Endothelial cell of umbilical vein (primary cell): Measurements from ENCODE around the gene TK2. TPM values are rescaled to one million over a fixed set of nuclear protein-coding genes. Genes with fewer than 3 reads are reported as not detected.
A peak's percentile ranks its signal among the peaks of the same experiment; 100 is the strongest.

ENCODE experiments used
- BruUV-seq: library from RNA; stranded (reverse); fragments of 400-500 nt; replicated peaks from 2 replicates; lab custom pipeline; 2021; lab: Mats Ljungman, UMichigan
- CTCF ChIA-PET: fragments of 300-600, 350-600 bp; sonication (Branson Sonifier 250); formaldehyde crosslinking; loops from one replicate; lab custom pipeline; 2021; ENCODE audit warnings: antibody characterized with exemption, inconsistent platforms; lab: Charles Lee
- POLR2A ChIA-PET: fragments of 300-600, 350-600 bp; sonication (Branson Sonifier 250); formaldehyde crosslinking; loops from one replicate; lab custom pipeline; 2021; ENCODE audit warnings: antibody characterized with exemption, inconsistent platforms; lab: Charles Lee
- DNase-seq: peaks from one replicate; pipeline ENCODE4 v3.0.0-alpha.2; 2011; ENCODE audit warnings: low read depth, low spot score
- FAIRE-seq: peaks from 2 replicates; lab custom pipeline; 2011; peaks lifted over from hg19 to GRCh38; lab: Jason Lieb, UNC
- H2AFZ ChIP-seq: 2 replicates; pipeline ENCODE4 v1.6.0; 2012; ENCODE audit warnings: low read depth, low read length, control low read depth, inconsistent platforms
- H3K27ac ChIP-seq: 2 replicates; pipeline ENCODE4 v1.5.1; 2011; ENCODE audit warnings: low read depth, mild to moderate bottlenecking, control low read depth, low read length, moderate library complexity; ENCODE audit not compliant: insufficient read depth
- H3K27me3 ChIP-seq, 2 experiments: 2 replicates each; pipeline versions ENCODE4 v1.6.0 to v1.6.1; 2011; ENCODE audit warnings: low read length in 2 of 2, mixed read lengths in 1 of 2; ENCODE audit not compliant: control insufficient read depth in 2 of 2, insufficient read depth in 2 of 2
- H3K36me3 ChIP-seq, 2 experiments: 2 replicates in 1 of 2; 3 replicates in 1 of 2; pipeline ENCODE4 v1.5.1; 2011; ENCODE audit warnings: low read length in 2 of 2, mild to moderate bottlenecking in 1 of 2, moderate library complexity in 1 of 2; ENCODE audit not compliant: control insufficient read depth in 2 of 2, insufficient read depth in 2 of 2; ENCODE audit errors: extremely low read depth in 1 of 2
- H3K4me1 ChIP-seq: 3 replicates; pipeline ENCODE4 v1.5.1; 2011; ENCODE audit warnings: mild to moderate bottlenecking, low read length; ENCODE audit not compliant: control insufficient read depth, insufficient read depth; ENCODE audit errors: extremely low read depth
- H3K4me2 ChIP-seq: 2 replicates; pipeline ENCODE4 v1.6.1; 2011; ENCODE audit warnings: low read length, control low read depth, mixed read lengths; ENCODE audit not compliant: insufficient read depth
- H3K4me3 ChIP-seq, 3 experiments: fragments of 200-600 bp in 1 of 3; sonication (generic), shearing (Covaris generic) in 1 of 3; replicated peaks in 1 of 3; 2 replicates each; pipeline ENCODE4 v1.5.1; 2011 to 2016; ENCODE audit warnings: control low read depth in 3 of 3, low read length in 3 of 3, mild to moderate bottlenecking in 2 of 3, inconsistent platforms in 1 of 3, low read depth in 1 of 3, moderate library complexity in 1 of 3; ENCODE audit not compliant: insufficient read depth in 1 of 3
- H3K79me2 ChIP-seq: 2 replicates; pipeline ENCODE4 v1.6.0; 2012; ENCODE audit warnings: low read length, inconsistent platforms; ENCODE audit not compliant: control insufficient read depth, insufficient read depth
- H3K9ac ChIP-seq: replicated peaks from 2 replicates; pipeline ENCODE3; 2011; ENCODE audit warnings: low read length, control low read depth; ENCODE audit not compliant: insufficient read depth; ENCODE audit errors: extremely low read depth
- H3K9me1 ChIP-seq: replicated peaks from 3 replicates; pipeline ENCODE4 v1.6.0; 2011; ENCODE audit warnings: mild to moderate bottlenecking, low read length; ENCODE audit not compliant: control insufficient read depth, insufficient read depth; ENCODE audit errors: extremely low read depth
- H3K9me3 ChIP-seq: replicated peaks from 2 replicates; pipeline ENCODE4 v1.5.1; 2012; ENCODE audit warnings: low read length, inconsistent platforms; ENCODE audit not compliant: control insufficient read depth, insufficient read depth
- H4K20me1 ChIP-seq: replicated peaks from 2 replicates; pipeline ENCODE3; 2011; ENCODE audit warnings: mild to moderate bottlenecking, low read length; ENCODE audit not compliant: control insufficient read depth, insufficient read depth; ENCODE audit errors: extremely low read depth
- CTCF ChIP-seq, 2 donors: IDR thresholded peaks; 1 replicate in 1 of 2; 2 replicates in 1 of 2; pipeline ENCODE4 v1.5.1; 2011; ENCODE audit warnings: low read length in 2 of 2, mild to moderate bottlenecking in 2 of 2, moderate library complexity in 2 of 2, control low read depth in 1 of 2, inconsistent platforms in 1 of 2, low read depth in 1 of 2; ENCODE audit not compliant: insufficient read depth in 1 of 2; ENCODE audit errors: extremely low read depth in 1 of 2
- EZH2 ChIP-seq: IDR thresholded peaks from 2 replicates; pipeline ENCODE4 v1.6.1; 2012; ENCODE audit warnings: borderline replicate concordance, low read depth, mild to moderate bottlenecking, moderate library complexity, low read length, inconsistent platforms; ENCODE audit not compliant: severe bottlenecking
- FOS ChIP-seq: IDR thresholded peaks from 2 replicates; pipeline ENCODE4 v1.6.1; 2011; ENCODE audit warnings: mild to moderate bottlenecking, low read length, moderate library complexity, borderline replicate concordance; ENCODE audit not compliant: insufficient read depth
- GATA2 ChIP-seq: IDR thresholded peaks from 2 replicates; pipeline ENCODE4 v1.7.0; 2011; ENCODE audit warnings: low read depth, mild to moderate bottlenecking, moderate library complexity, mixed read lengths, low read length; ENCODE audit not compliant: insufficient read length, insufficient read depth
- JUN ChIP-seq: IDR thresholded peaks from 2 replicates; pipeline ENCODE4 v1.6.1; 2011; ENCODE audit warnings: borderline replicate concordance, low read depth; ENCODE audit not compliant: insufficient read length, insufficient read depth
- MAX ChIP-seq: IDR thresholded peaks from 2 replicates; pipeline ENCODE4 v1.6.1; 2011; ENCODE audit not compliant: insufficient read depth, insufficient read length
- MYC ChIP-seq: IDR thresholded peaks from one replicate; pipeline ENCODE4 v1.6.1; 2011; ENCODE audit warnings: mild to moderate bottlenecking, low read depth, low read length
- POLR2A ChIP-seq: IDR thresholded peaks from 2 replicates; pipeline ENCODE4 v1.6.1; 2012; ENCODE audit warnings: low read depth, mild to moderate bottlenecking, control low read depth, low read length
- POLR2AphosphoS5 ChIP-seq: IDR thresholded peaks from 2 replicates; pipeline ENCODE4 v1.6.1; 2012; ENCODE audit warnings: low read depth, mild to moderate bottlenecking, control low read depth, low read length, moderate library complexity; ENCODE audit not compliant: insufficient read depth
- dilution Hi-C: fragments of 300-500 bp; cut with MboI; formaldehyde crosslinking; loops from one replicate; pipeline ENCODE4 v1.15.0; 2019; ENCODE audit warnings: low sequenced_read_pairs; ENCODE audit not compliant: extremely low pct_ligation_motif_present
- intact Hi-C: fragments of 100-400 bp; cut with micrococcal nuclease; formaldehyde crosslinking; loops from one replicate; pipeline ENCODE4 v1.10.0; 2022
- polyA plus RNA-seq, 4 experiments: library from polyadenylated mRNA; depleted of rRNA in 3 of 4; stranded (reverse) in 3 of 4; unstranded in 1 of 4; fragments of >200 nt; gene quantifications; 2 replicates each; pipeline versions ENCODE4 v1.2.1 to v1.2.3, GENCODE V29; 2011 to 2012; ENCODE audit warnings: missing spikeins in 1 of 4
- total RNA-seq: library from RNA; stranded (reverse); gene quantifications from 2 replicates; pipeline ENCODE4 v1.2.3, GENCODE V29; 2021

The TK2 gene
- total and polyA plus RNA-seq, 2 donors (not counting 3 experiments of a cell fraction or from before 2014, with no cell fraction given) = 12.1 to 25.2 TPM

- TSS peak; percentile 95 for BruUV-seq
- dilution Hi-C loops = no loop called here
These were observed 32.9 kb downstream of the TK2 start for GRCh38 chr16:66516808-66517585.

More at GRCh38 chr16:66516808-66517585, 32.9 kb downstream of the TK2 start:
- Histone ChIP-seq H2AFZ (no peak overlapping the region), H4K20me1 (no peaks in the 10 kb centered on the region), H3K4me3 (peak overlapping the region in 1 of 3 experiments; percentile 0), H3K9me3 (no peaks in the 10 kb centered on the region), H3K27ac (peak overlapping the region; percentile 97), H3K36me3 (no peaks in the 10 kb centered on the region), H3K4me2 (peak overlapping the region; percentile 39), H3K79me2 (no peaks in the 10 kb centered on the region), H3K27me3 (no peaks in the 10 kb centered on the region), H3K4me1 (peaks cover 81% of the 10 kb centered on the region), H3K9me1 (no peaks in the 10 kb centered on the region), H3K9ac (peak overlapping the region; percentile 69)
- intact Hi-C loops = loop anchor here (1.0 to 5.0 kb wide), 8 partner anchors 33 to 158 kb away; partner anchors contain the start of genes CMTM1, CMTM3 and TK2
- peak; percentile 100 for DNase-seq
- TF ChIP-seq JUN (peak; percentile 96), MAX (peak; percentile 87), MYC (no peak), GATA2 (peak; percentile 82), POLR2AphosphoS5 (peak; percentile 99), POLR2A (peak; percentile 83), FOS (peak; percentile 89), CTCF (IDR thresholded peaks at IDR 0.05; ENCODE audit: extremely low read depth in 1 of 2, insufficient read depth in 1 of 2, low read depth in 1 of 2, low read length in 2 of 2) (no peak), EZH2 (no peak)
- FAIRE-seq = peak; percentile 99
- POLR2A ChIA-PET = interaction anchor here (0.9 kb wide), 1 partner anchor 148 kb away, joined by 4 read pairs; no protein-coding TSS in a partner anchor
- CTCF ChIA-PET = interaction anchor here (1.0 to 1.3 kb wide), 4 partner anchors 9 to 110 kb away, joined by 3 to 5 read pairs (median 3); partner anchors contain the start of gene CMTM3
